OCI-LY1 (cell line): ENCODE results near the gene IFT88.

Source experiments
- H2AFZ ChIP-seq: fragments of 200-600 bp; sonication (generic), shearing (Covaris generic); 2 replicates; pipeline ENCODE4 v1.6.0; 2014; ENCODE audit warnings: antibody characterized with exemption, mild to moderate bottlenecking, low read length
- H3F3A ChIP-seq: fragments of 200-600 bp; sonication (generic), shearing (Covaris generic); 2 replicates; pipeline ENCODE4 v1.6.0; 2014; ENCODE audit warnings: mild to moderate bottlenecking, antibody characterized with exemption, low read length, moderate library complexity; ENCODE audit not compliant: insufficient read depth
- H3K27ac ChIP-seq: fragments of 200-600 bp; sonication (generic); 2 replicates; pipeline ENCODE4 v1.5.1; 2014; ENCODE audit warnings: low read length, mixed run types, mild to moderate bottlenecking, low read depth; ENCODE audit not compliant: poor library complexity, severe bottlenecking
- H3K27me3 ChIP-seq: fragments of 200-600 bp; sonication (generic); 2 replicates; pipeline ENCODE4 v1.6.0; 2014; ENCODE audit warnings: antibody characterized with exemption, mild to moderate bottlenecking, low read length, moderate library complexity; ENCODE audit not compliant: insufficient read depth
- H3K36me3 ChIP-seq: fragments of 200-600 bp; sonication (generic); 2 replicates; pipeline ENCODE4 v1.6.1; 2014; ENCODE audit warnings: mild to moderate bottlenecking, antibody characterized with exemption, low read length, moderate library complexity, mixed read lengths; ENCODE audit not compliant: insufficient read depth
- H3K4me1 ChIP-seq: fragments of 200-600 bp; sonication (generic); 2 replicates; pipeline ENCODE4 v1.5.1; 2014; ENCODE audit warnings: mild to moderate bottlenecking, low read length, moderate library complexity; ENCODE audit not compliant: insufficient read depth, severe bottlenecking
- H3K4me2 ChIP-seq: fragments of 200-600 bp; sonication (generic), shearing (Covaris generic); 2 replicates; pipeline ENCODE4 v1.6.1; 2014; ENCODE audit warnings: low read length
- H3K4me3 ChIP-seq: fragments of 200-600 bp; sonication (generic); 2 replicates; pipeline ENCODE4 v1.5.1; 2014; ENCODE audit warnings: low read length, low read depth, mild to moderate bottlenecking, mixed read lengths; ENCODE audit not compliant: poor library complexity, severe bottlenecking
- H3K79me2 ChIP-seq: fragments of 200-600 bp; shearing (Covaris generic); 2 replicates; pipeline ENCODE4 v1.6.1; 2016; ENCODE audit warnings: mixed run types, low read length, mixed read lengths; ENCODE audit not compliant: insufficient read depth
- H3K9ac ChIP-seq: fragments of 200-600 bp; sonication (generic), shearing (Covaris generic); 2 replicates; pipeline ENCODE4 v1.6.1; 2014; ENCODE audit warnings: mild to moderate bottlenecking, low read length, mixed read lengths
- H3K9me2 ChIP-seq: fragments of 200-600 bp; sonication (generic), shearing (Covaris generic); 2 replicates; pipeline ENCODE4 v1.6.1; 2014; ENCODE audit warnings: low read depth, mild to moderate bottlenecking, low read length, mixed read lengths
- H3K9me3 ChIP-seq: fragments of 200-600 bp; shearing (Covaris generic); 2 replicates; pipeline ENCODE4 v1.6.1; 2014; ENCODE audit warnings: low read length, mixed read lengths
- H4K20me1 ChIP-seq: fragments of 200-600 bp; sonication (generic), shearing (Covaris generic); 2 replicates; pipeline ENCODE4 v1.6.0; 2016; ENCODE audit warnings: mild to moderate bottlenecking, low read length; ENCODE audit not compliant: insufficient read depth
- EZH2 ChIP-seq: fragments of 200-600 bp; sonication (generic), shearing (Covaris generic); IDR thresholded peaks from 2 replicates; pipeline ENCODE4 v1.8.0; 2017; ENCODE audit warnings: borderline replicate concordance, mixed run types, mild to moderate bottlenecking, antibody characterized with exemption, low read length, moderate library complexity, mixed read lengths
- TF ChIP-seq, protein P1 (sequence below): fragments of 200-600 bp; sonication (generic), shearing (Covaris generic); IDR thresholded peaks from 2 replicates; pipeline ENCODE4 v1.5.1; 2017; ENCODE audit warnings: mild to moderate bottlenecking, antibody characterized with exemption, low read length, moderate library complexity, mixed read lengths

The IFT88 gene, protein sequence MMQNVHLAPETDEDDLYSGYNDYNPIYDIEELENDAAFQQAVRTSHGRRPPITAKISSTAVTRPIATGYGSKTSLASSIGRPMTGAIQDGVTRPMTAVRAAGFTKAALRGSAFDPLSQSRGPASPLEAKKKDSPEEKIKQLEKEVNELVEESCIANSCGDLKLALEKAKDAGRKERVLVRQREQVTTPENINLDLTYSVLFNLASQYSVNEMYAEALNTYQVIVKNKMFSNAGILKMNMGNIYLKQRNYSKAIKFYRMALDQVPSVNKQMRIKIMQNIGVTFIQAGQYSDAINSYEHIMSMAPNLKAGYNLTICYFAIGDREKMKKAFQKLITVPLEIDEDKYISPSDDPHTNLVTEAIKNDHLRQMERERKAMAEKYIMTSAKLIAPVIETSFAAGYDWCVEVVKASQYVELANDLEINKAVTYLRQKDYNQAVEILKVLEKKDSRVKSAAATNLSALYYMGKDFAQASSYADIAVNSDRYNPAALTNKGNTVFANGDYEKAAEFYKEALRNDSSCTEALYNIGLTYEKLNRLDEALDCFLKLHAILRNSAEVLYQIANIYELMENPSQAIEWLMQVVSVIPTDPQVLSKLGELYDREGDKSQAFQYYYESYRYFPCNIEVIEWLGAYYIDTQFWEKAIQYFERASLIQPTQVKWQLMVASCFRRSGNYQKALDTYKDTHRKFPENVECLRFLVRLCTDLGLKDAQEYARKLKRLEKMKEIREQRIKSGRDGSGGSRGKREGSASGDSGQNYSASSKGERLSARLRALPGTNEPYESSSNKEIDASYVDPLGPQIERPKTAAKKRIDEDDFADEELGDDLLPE

DNA sequence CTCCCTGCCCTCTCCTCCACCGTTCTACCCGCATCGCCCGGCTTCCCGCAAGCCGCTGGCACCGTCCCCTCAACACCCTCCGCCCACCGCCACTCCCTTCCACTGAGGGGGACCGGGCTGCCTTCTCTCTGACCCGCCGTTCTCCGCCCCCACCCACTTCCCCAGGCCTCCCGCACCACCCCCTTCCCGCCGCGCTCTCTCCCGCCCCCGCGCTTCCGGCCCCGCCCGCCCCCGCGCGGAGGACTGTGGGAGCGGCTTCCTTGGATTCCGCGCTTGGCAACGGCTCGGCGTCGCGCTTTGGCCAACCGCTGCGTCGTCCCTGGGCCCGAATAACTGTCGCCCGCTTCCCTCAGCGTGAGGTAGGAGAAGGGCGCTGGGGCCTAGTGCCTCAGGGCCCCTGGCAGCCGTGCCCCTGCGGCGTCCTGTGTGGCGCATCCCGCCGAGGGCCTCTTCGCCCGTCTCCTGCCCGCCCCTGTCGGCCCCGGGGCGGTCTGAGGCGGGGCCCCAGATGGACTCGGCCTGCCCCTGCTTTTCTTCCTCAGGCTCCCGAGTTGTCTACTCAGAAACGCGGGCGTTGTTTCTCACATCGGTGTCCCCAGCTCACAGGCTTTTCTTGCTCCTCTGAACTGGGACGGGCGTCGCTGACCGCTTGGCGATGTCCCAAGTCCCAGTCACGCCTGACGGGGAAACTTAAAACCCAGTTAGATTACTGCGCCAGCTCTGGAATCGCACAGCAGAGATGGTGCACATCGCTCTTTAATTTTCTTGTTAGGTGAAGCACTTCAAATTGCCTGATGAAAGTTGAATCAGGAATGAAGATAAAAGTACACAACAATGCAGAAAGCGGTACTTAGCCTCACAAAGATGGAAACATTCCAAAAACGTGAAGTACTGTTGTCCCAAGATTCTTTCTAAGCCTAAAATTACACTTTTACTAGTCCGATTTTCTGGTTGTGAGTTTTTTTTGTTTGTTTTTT, at the start of gene IFT88:
IFT88 (plus strand) TSS at position 260 of the 977 bp plus-strand sequence. CDS start 7,229 bp downstream, outside the sequence.
- peak within 1 kb of the TSS; percentile 98 for H2AFZ ChIP-seq
- no peaks in the 10 kb centered on the region; the same call in 1 of the 2 replicates for H3K36me3 ChIP-seq
- H3K9me3 ChIP-seq = peaks cover 10% of the 10 kb centered on the region; the same call in 1 of the 2 replicates
- H3K79me2 ChIP-seq = no peaks in the 10 kb centered on the region
- H3K4me2 ChIP-seq = peak within 1 kb of the TSS; percentile 91
- H4K20me1 ChIP-seq = no peaks in the 10 kb centered on the region
- H3K4me1 ChIP-seq = peaks cover 14% of the 10 kb centered on the region
- no peak for TF ChIP-seq EZH2
- TF ChIP-seq, protein P1, sequence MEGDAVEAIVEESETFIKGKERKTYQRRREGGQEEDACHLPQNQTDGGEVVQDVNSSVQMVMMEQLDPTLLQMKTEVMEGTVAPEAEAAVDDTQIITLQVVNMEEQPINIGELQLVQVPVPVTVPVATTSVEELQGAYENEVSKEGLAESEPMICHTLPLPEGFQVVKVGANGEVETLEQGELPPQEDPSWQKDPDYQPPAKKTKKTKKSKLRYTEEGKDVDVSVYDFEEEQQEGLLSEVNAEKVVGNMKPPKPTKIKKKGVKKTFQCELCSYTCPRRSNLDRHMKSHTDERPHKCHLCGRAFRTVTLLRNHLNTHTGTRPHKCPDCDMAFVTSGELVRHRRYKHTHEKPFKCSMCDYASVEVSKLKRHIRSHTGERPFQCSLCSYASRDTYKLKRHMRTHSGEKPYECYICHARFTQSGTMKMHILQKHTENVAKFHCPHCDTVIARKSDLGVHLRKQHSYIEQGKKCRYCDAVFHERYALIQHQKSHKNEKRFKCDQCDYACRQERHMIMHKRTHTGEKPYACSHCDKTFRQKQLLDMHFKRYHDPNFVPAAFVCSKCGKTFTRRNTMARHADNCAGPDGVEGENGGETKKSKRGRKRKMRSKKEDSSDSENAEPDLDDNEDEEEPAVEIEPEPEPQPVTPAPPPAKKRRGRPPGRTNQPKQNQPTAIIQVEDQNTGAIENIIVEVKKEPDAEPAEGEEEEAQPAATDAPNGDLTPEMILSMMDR = no peak
- H3K27ac ChIP-seq = peak within 1 kb of the TSS; percentile 52
- H3K9me2 ChIP-seq = no peaks in the 10 kb centered on the region
- no peaks in the 10 kb centered on the region for H3F3A ChIP-seq
- no peaks in the 10 kb centered on the region for H3K27me3 ChIP-seq
- H3K4me3 ChIP-seq = peak within 1 kb of the TSS; percentile 83
- peak within 1 kb of the TSS; percentile 78 for H3K9ac ChIP-seq

DNA sequence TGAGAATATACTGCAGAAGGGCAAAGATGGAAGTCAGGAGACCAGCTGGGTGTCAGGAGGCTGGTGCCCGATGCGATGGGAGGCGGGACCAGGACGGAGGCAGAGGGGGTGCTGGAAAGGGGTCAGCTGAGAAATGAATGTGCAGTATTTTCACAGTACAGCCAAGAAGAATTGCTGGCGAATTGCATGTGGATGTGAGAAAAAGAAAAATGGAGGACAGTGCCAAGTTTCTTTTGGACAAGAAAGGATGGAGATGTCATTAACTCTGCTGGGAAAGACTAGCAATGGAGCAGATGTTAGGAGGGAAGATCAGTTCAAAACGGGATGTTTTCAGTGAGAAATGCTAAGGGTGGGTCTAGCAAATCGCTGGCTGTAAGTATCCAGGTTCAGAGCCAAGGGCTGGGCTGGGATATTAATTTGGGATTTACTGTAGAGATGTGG, 48.3 kb upstream of the IFT88 start:
- no peaks in the 10 kb centered on the region for H3K4me1 ChIP-seq
- no peaks in the 10 kb centered on the region for H3K9me3 ChIP-seq
- H3K27ac ChIP-seq = no peak overlapping the region
- TF ChIP-seq EZH2 = no peak
- TF ChIP-seq, protein P1 = no peak
- no peaks in the 10 kb centered on the region for H3K27me3 ChIP-seq
- H3K9ac ChIP-seq = no peak overlapping the region
- H3K4me3 ChIP-seq = no peak overlapping the region
- H4K20me1 ChIP-seq = no peaks in the 10 kb centered on the region
- no peaks in the 10 kb centered on the region for H3K36me3 ChIP-seq
- H3K79me2 ChIP-seq = no peaks in the 10 kb centered on the region
- no peaks in the 10 kb centered on the region for H3K9me2 ChIP-seq
- no peak overlapping the region for H2AFZ ChIP-seq
- no peak overlapping the region for H3K4me2 ChIP-seq
- no peaks in the 10 kb centered on the region for H3F3A ChIP-seq

DNA sequence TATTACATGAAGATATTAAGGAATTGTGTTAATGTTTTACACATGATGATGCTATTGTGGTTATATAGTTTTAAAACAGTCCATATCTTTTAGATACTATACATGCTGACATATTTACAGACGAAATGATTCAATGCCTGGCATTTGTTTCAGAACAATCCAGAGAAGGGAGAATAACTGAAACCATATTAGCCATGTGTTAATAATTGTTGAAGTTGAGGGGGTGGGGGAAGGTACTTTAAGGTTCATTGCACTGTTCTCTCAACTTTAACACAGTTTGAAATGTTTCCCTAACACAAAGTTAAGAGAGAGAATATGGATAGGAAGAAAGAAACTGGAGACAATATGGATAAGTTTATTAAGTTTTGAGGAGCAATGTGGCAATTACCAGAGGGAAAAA, 47.1 kb upstream of the IFT88 start:
- Histone ChIP-seq H4K20me1 (no peaks in the 10 kb centered on the region), H3K4me1 (no peaks in the 10 kb centered on the region), H3K9ac (no peak overlapping the region), H3K36me3 (no peaks in the 10 kb centered on the region), H3K4me3 (no peak overlapping the region), H3K27me3 (no peaks in the 10 kb centered on the region), H3K4me2 (no peak overlapping the region), H3K27ac (no peak overlapping the region), H3F3A (no peaks in the 10 kb centered on the region), H3K9me2 (no peaks in the 10 kb centered on the region), H2AFZ (no peak overlapping the region), H3K79me2 (no peaks in the 10 kb centered on the region), H3K9me3 (no peaks in the 10 kb centered on the region)
- no peak for TF ChIP-seq EZH2
- TF ChIP-seq, protein P1 = no peak
